ENCODE data around the gene CGREF1.

The CGREF1 gene

GRCh38 chr2:27109083-27109482 lies 9.8 kb downstream of the CGREF1 start:
- DNase-seq = no peak

GRCh38 chr2:27108221-27108620 lies 10.7 kb downstream of the CGREF1 start:
- DNase-seq = no peak

GRCh38 chr2:27105981-27106380 lies 12.9 kb downstream of the CGREF1 start:
- no peak for DNase-seq

GRCh38 chr2:27102329-27102728 lies 16.6 kb downstream of the CGREF1 start:
- no peak for DNase-seq

GRCh38 chr2:27100036-27100435 lies 18.9 kb downstream of the CGREF1 start:
- DNase-seq = no peak

GRCh38 chr2:27099334-27099955 lies 19.5 kb downstream of the CGREF1 start:
- DNase-seq = no peak

- no peak for DNase-seq
Observed at GRCh38 chr2:27097341-27097740, 21.6 kb downstream of the CGREF1 start.

- DNase-seq = no peak
Observed at GRCh38 chr2:27096748-27097297, 22.1 kb downstream of the CGREF1 start.

GRCh38 chr2:27095745-27096651 lies 22.9 kb downstream of the CGREF1 start:
- peak; percentile 4 for DNase-seq

GRCh38 chr2:27095427-27095744 lies 23.5 kb downstream of the CGREF1 start:
- DNase-seq = no peak

- DNase-seq = no peak
Observed at GRCh38 chr2:27094353-27094984, 24.5 kb downstream of the CGREF1 start.

GRCh38 chr2:27093430-27094352 lies 25.2 kb downstream of the CGREF1 start:
- DNase-seq = no peak

GRCh38 chr2:27092696-27093429 lies 26.1 kb downstream of the CGREF1 start:
- DNase-seq = no peak

GRCh38 chr2:27091746-27092695 lies 26.9 kb downstream of the CGREF1 start:
- DNase-seq = no peak

GRCh38 chr2:27089111-27089954 lies 29.6 kb downstream of the CGREF1 start:
- DNase-seq = no peak

GRCh38 chr2:27088634-27089033 lies 30.3 kb downstream of the CGREF1 start:
- DNase-seq = no peak

GRCh38 chr2:27087823-27088410 lies 31.0 kb downstream of the CGREF1 start:
- DNase-seq = no peak

- DNase-seq = no peak
Observed at GRCh38 chr2:27086724-27087593, 32.0 kb downstream of the CGREF1 start, which contains the start of gene KHK. Gene KHK (plus strand): TSS chr2:27086772. CDS start chr2:27087260, 488 bp downstream.
